ENCODE data around the gene BFAR. TPM values are rescaled to one million over a fixed set of nuclear protein-coding genes. Genes with fewer than 3 reads are reported as not detected.

The BFAR gene
- polyA plus RNA-seq, 1 donor from 2014 or later, result 63.5 TPM

- Histone ChIP-seq H2AFZ (ENCODE audit: low read depth, low read length) (no peak overlapping the region), H3K9me3 (ENCODE audit: low read length) (no peaks in the 10 kb centered on the region), H3K27ac (ENCODE audit: low read length) (no peak overlapping the region), H3F3A (ENCODE audit: insufficient read depth, low read length, poor library complexity, severe bottlenecking) (no peaks in the 10 kb centered on the region), H3K36me3 (ENCODE audit: insufficient read depth, low read length) (no peaks in the 10 kb centered on the region), H3K27me3 (ENCODE audit: insufficient read depth, low read depth, low read length) (no peaks in the 10 kb centered on the region), H3K9me2 (ENCODE audit: insufficient read depth, low read length) (no peaks in the 10 kb centered on the region), H3K79me2 (replicated peaks; ENCODE audit: insufficient read depth, low read length) (no peaks in the 10 kb centered on the region), H3K4me2 (ENCODE audit: low read length) (no peak overlapping the region), H3K9ac (ENCODE audit: low read length) (no peak overlapping the region), H3K4me3 (ENCODE audit: low read length) (no peak overlapping the region), H4K20me1 (ENCODE audit: insufficient read depth) (no peaks in the 10 kb centered on the region)
- TF ChIP-seq MXI1 (conservative IDR thresholded peaks at IDR 0.05; ENCODE audit: poor library complexity, severe bottlenecking), result no peak
- no peak for TF ChIP-seq EP300 (conservative IDR thresholded peaks at IDR 0.05; ENCODE audit: poor library complexity, severe bottlenecking)
- TF ChIP-seq SMC3 (conservative IDR thresholded peaks at IDR 0.05; ENCODE audit: poor library complexity), result no peak
- no peak for TF ChIP-seq POLR2AphosphoS5 (IDR thresholded peaks at IDR 0.05)
- TF ChIP-seq CTCF (IDR thresholded peaks at IDR 0.05; ENCODE audit: poor library complexity, severe bottlenecking), result no peak
- TF ChIP-seq RAD21 (conservative IDR thresholded peaks at IDR 0.05), result no peak
- TF ChIP-seq EZH2 (IDR thresholded peaks at IDR 0.05; ENCODE audit: borderline replicate concordance, insufficient read depth, low read length, poor library complexity, severe bottlenecking), result no peak
- TF ChIP-seq TAF1 (IDR thresholded peaks at IDR 0.05; ENCODE audit: low read depth), result no peak
- TF ChIP-seq REST (IDR thresholded peaks at IDR 0.05; ENCODE audit: borderline replicate concordance), result no peak
Measured at GRCh38 chr16:14616280-14616679, 16.5 kb upstream of the BFAR start.

GRCh38 chr16:14618566-14618965, 14.2 kb upstream of the BFAR start:
- no peak overlapping the region for H3K4me3 ChIP-seq (ENCODE audit: low read length)
- TF ChIP-seq MXI1 (conservative IDR thresholded peaks at IDR 0.05; ENCODE audit: poor library complexity, severe bottlenecking) (no peak), EZH2 (IDR thresholded peaks at IDR 0.05; ENCODE audit: borderline replicate concordance, insufficient read depth, low read length, poor library complexity, severe bottlenecking) (no peak), SMC3 (conservative IDR thresholded peaks at IDR 0.05; ENCODE audit: poor library complexity) (no peak), CTCF (IDR thresholded peaks at IDR 0.05; ENCODE audit: poor library complexity, severe bottlenecking) (no peak), REST (IDR thresholded peaks at IDR 0.05; ENCODE audit: borderline replicate concordance) (no peak), RAD21 (conservative IDR thresholded peaks at IDR 0.05) (no peak), POLR2AphosphoS5 (IDR thresholded peaks at IDR 0.05) (no peak), EP300 (conservative IDR thresholded peaks at IDR 0.05; ENCODE audit: poor library complexity, severe bottlenecking) (no peak), TAF1 (IDR thresholded peaks at IDR 0.05; ENCODE audit: low read depth) (no peak)
- no peaks in the 10 kb centered on the region for H3K9me2 ChIP-seq (ENCODE audit: insufficient read depth, low read length)
- H2AFZ ChIP-seq (ENCODE audit: low read depth, low read length), result no peak overlapping the region
- H3K9me3 ChIP-seq (ENCODE audit: low read length), result no peaks in the 10 kb centered on the region
- no peaks in the 10 kb centered on the region for H3K79me2 ChIP-seq (replicated peaks; ENCODE audit: insufficient read depth, low read length)
- H3K27ac ChIP-seq (ENCODE audit: low read length), result no peak overlapping the region
- no peaks in the 10 kb centered on the region for H4K20me1 ChIP-seq (ENCODE audit: insufficient read depth)
- no peak overlapping the region for H3K9ac ChIP-seq (ENCODE audit: low read length)
- no peak overlapping the region for H3K4me2 ChIP-seq (ENCODE audit: low read length)
- H3K27me3 ChIP-seq (ENCODE audit: insufficient read depth, low read depth, low read length), result no peaks in the 10 kb centered on the region
- H3F3A ChIP-seq (ENCODE audit: insufficient read depth, low read length, poor library complexity, severe bottlenecking), result no peaks in the 10 kb centered on the region
- no peaks in the 10 kb centered on the region for H3K36me3 ChIP-seq (ENCODE audit: insufficient read depth, low read length)

Measured in neural cell (in vitro differentiated cells).